ENCODE data around the gene G6PC1. TPM values are rescaled to one million over a fixed set of nuclear protein-coding genes. Genes with fewer than 3 reads are reported as not detected.
"Not testable (repeated sequence)": the region's sequence is repeated elsewhere in the genome, so short reads cannot be mapped to it uniquely, and the experiment has no call there.

The G6PC1 gene
- total RNA-seq, 1 experiment from 2014 or later, result 0.10 TPM

DNA sequence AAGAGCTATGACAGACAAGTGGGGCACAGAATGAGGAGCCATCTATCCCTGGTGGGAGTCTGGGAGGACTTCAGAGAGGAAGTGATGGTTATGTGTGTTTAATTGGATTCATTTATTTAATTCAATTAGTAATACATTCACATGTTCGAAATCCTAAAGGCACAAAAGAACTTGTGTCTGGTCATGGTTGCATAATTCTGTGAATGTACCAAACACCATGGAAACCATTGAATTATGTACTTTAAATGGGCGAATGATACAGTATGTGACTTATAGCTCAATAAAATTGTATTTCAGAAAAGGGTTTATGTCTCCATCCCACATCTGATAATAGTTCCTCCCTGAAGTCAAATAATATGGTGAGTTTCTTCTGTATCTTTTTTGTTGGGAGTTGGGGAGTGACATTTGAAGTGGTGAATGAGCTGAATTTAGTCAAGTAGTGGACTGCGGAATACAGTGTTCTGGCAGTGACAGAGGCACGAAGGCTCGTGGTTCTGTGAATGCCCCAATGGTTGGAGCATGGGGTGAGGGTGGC lies 19.8 kb upstream of the G6PC1 start:
- Histone ChIP-seq H3K36me3 (ENCODE audit: control insufficient read depth in 1 of 2, insufficient read depth in 2 of 2, low read length in 2 of 2) (no peaks in the 10 kb centered on the region), H3K4me3 (replicated peaks in 1 of 2; ENCODE audit: low read depth in 1 of 2, low read length in 2 of 2) (no peak overlapping the region), H2AFZ (ENCODE audit: low read depth, low read length, poor library complexity, severe bottlenecking) (no peak overlapping the region), H3K27ac (ENCODE audit: low read depth, low read length) (no peak overlapping the region), H3K9me3 (ENCODE audit: control insufficient read depth in 1 of 2, insufficient read depth in 1 of 2, low read depth in 1 of 2, low read length in 2 of 2) (no peaks in the 10 kb centered on the region), H3K4me1 (ENCODE audit: control insufficient read depth in 1 of 2, insufficient read depth in 2 of 2, low read length in 2 of 2) (no peaks in the 10 kb centered on the region; a peak in 1 of 4 replicates), H3K27me3 (ENCODE audit: insufficient read depth, low read length) (no peaks in the 10 kb centered on the region), H3K4me2 (ENCODE audit: low read length) (no peak overlapping the region), H4K20me1 (ENCODE audit: insufficient read depth) (no peaks in the 10 kb centered on the region), H3K9ac (ENCODE audit: low read length) (no peak overlapping the region), H3K79me2 (ENCODE audit: insufficient read depth, low read length) (no peaks in the 10 kb centered on the region), H3K9me2 (ENCODE audit: insufficient read depth) (no peaks in the 10 kb centered on the region)
- BruUV-seq (replicated peaks), result no TSS peak
- ChIA-PET CTCF (no interaction called here), POLR2A (no interaction called here), RAD21 (ENCODE audit: low non-redundant PET in 1 of 2, low total read pairs in 2 of 2, uncharacterized antibody in 2 of 2, unreplicated experiment in 2 of 2) (no interaction called here)
- DNase-seq (ENCODE audit: low read depth, low spot score), result no peak
- intact Hi-C loops (cut with micrococcal nuclease), result no loop called here
- no peak for TF ChIP-seq FOSL1 (IDR thresholded peaks at IDR 0.05; ENCODE audit: low read depth)
- TF ChIP-seq, protein P1, sequence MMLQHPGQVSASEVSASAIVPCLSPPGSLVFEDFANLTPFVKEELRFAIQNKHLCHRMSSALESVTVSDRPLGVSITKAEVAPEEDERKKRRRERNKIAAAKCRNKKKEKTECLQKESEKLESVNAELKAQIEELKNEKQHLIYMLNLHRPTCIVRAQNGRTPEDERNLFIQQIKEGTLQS (IDR thresholded peaks at IDR 0.05), result no peak
- no peak for ATAC-seq

DNA sequence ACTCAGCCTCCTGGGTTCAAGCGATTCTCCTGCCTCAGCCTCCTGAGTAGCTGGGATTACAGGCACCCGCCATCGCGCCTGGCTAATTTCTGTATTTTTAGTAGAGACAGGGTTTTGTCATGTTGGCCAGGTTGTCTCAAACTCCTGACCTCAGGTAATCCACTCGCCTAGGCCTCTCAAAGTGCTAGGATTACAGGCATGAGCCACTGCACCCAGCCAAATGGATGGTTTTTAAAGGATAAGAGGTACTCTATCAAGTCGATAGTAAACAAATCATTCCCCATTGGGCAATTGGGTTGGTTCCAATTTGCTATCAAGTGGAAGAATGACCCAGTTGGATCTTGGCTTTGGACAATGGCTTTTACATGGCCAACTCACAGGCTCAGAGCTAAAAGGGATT lies 18.9 kb upstream of the G6PC1 start:
- H3K4me1 ChIP-seq (ENCODE audit: control insufficient read depth in 1 of 2, insufficient read depth in 2 of 2, low read length in 2 of 2); H3K27ac ChIP-seq (ENCODE audit: low read depth, low read length); H3K79me2 ChIP-seq (ENCODE audit: insufficient read depth, low read length); H3K27me3 ChIP-seq (ENCODE audit: insufficient read depth, low read length); H3K36me3 ChIP-seq (ENCODE audit: control insufficient read depth in 1 of 2, insufficient read depth in 2 of 2, low read length in 2 of 2); H3K9me2 ChIP-seq (ENCODE audit: insufficient read depth); BruUV-seq (replicated peaks); H2AFZ ChIP-seq (ENCODE audit: low read depth, low read length, poor library complexity, severe bottlenecking); ATAC-seq; CTCF ChIA-PET; H3K4me2 ChIP-seq (ENCODE audit: low read length); RAD21 ChIA-PET (ENCODE audit: low non-redundant PET in 1 of 2, low total read pairs in 2 of 2, uncharacterized antibody in 2 of 2, unreplicated experiment in 2 of 2); H4K20me1 ChIP-seq (ENCODE audit: insufficient read depth); H3K4me3 ChIP-seq (replicated peaks in 1 of 2; ENCODE audit: low read depth in 1 of 2, low read length in 2 of 2); POLR2A ChIA-PET; DNase-seq (ENCODE audit: low read depth, low spot score); H3K9ac ChIP-seq (ENCODE audit: low read length); H3K9me3 ChIP-seq (ENCODE audit: control insufficient read depth in 1 of 2, insufficient read depth in 1 of 2, low read depth in 1 of 2, low read length in 2 of 2); intact Hi-C loops (cut with micrococcal nuclease): not testable (repeated sequence)

DNA sequence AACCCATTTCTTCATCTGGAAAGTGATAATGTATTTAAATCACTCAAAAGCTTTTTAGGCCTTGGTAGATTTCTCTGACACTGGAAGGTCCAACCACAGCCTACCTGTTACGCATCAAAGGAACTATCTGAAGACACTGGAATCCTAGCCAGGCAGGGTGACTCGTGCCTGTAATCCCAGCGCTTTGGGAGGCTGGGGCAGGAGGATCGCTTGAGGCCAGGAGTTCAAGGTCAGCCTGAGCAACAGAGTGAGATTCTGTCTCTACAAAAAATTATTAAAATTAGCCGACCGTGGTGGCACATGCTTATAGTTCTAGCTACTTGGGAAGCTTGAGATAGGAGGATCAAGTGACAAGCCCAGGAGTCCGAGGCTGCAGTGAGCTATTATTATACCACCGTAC lies 18.4 kb upstream of the G6PC1 start:
- no peak overlapping the region for H2AFZ ChIP-seq (ENCODE audit: low read depth, low read length, poor library complexity, severe bottlenecking)
- POLR2A ChIA-PET, result no interaction called here
- CTCF ChIA-PET, result no interaction called here

More for the DNA sequence above, 18.4 kb upstream of the G6PC1 start:
- H3K79me2 ChIP-seq (ENCODE audit: insufficient read depth, low read length), result no peaks in the 10 kb centered on the region
- H4K20me1 ChIP-seq (ENCODE audit: insufficient read depth), result no peaks in the 10 kb centered on the region
- TF ChIP-seq, protein P2, sequence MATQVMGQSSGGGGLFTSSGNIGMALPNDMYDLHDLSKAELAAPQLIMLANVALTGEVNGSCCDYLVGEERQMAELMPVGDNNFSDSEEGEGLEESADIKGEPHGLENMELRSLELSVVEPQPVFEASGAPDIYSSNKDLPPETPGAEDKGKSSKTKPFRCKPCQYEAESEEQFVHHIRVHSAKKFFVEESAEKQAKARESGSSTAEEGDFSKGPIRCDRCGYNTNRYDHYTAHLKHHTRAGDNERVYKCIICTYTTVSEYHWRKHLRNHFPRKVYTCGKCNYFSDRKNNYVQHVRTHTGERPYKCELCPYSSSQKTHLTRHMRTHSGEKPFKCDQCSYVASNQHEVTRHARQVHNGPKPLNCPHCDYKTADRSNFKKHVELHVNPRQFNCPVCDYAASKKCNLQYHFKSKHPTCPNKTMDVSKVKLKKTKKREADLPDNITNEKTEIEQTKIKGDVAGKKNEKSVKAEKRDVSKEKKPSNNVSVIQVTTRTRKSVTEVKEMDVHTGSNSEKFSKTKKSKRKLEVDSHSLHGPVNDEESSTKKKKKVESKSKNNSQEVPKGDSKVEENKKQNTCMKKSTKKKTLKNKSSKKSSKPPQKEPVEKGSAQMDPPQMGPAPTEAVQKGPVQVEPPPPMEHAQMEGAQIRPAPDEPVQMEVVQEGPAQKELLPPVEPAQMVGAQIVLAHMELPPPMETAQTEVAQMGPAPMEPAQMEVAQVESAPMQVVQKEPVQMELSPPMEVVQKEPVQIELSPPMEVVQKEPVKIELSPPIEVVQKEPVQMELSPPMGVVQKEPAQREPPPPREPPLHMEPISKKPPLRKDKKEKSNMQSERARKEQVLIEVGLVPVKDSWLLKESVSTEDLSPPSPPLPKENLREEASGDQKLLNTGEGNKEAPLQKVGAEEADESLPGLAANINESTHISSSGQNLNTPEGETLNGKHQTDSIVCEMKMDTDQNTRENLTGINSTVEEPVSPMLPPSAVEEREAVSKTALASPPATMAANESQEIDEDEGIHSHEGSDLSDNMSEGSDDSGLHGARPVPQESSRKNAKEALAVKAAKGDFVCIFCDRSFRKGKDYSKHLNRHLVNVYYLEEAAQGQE (IDR thresholded peaks at IDR 0.05; ENCODE audit: low read depth), result no peak
- TF ChIP-seq SRF (IDR thresholded peaks at IDR 0.05; ENCODE audit: low read depth) (no peak), POLR2AphosphoS5 (IDR thresholded peaks at IDR 0.05; ENCODE audit: low read depth, low read length) (no peak), SIN3A (IDR thresholded peaks at IDR 0.05; ENCODE audit: low read depth) (no peak), FOSL1 (IDR thresholded peaks at IDR 0.05; ENCODE audit: low read depth) (no peak), POLR2A (IDR thresholded peaks at IDR 0.05; ENCODE audit: borderline replicate concordance, extremely low read depth, insufficient read depth, insufficient read length) (no peak), EZH2phosphoT487 (IDR thresholded peaks at IDR 0.05; ENCODE audit: borderline replicate concordance) (no peak)
- TF ChIP-seq, protein P1 (IDR thresholded peaks at IDR 0.05), result no peak
- H3K9me2 ChIP-seq (ENCODE audit: insufficient read depth), result no peaks in the 10 kb centered on the region
- no peaks in the 10 kb centered on the region for H3K27me3 ChIP-seq (ENCODE audit: insufficient read depth, low read length)
- intact Hi-C loops (cut with micrococcal nuclease), result no loop called here
- DNase-seq (ENCODE audit: low read depth, low spot score) (no peak), ATAC-seq (no peak)
- H3K36me3 ChIP-seq (ENCODE audit: control insufficient read depth in 1 of 2, insufficient read depth in 2 of 2, low read length in 2 of 2), result no peaks in the 10 kb centered on the region
- no peaks in the 10 kb centered on the region for H3K9me3 ChIP-seq (ENCODE audit: control insufficient read depth in 1 of 2, insufficient read depth in 1 of 2, low read depth in 1 of 2, low read length in 2 of 2)
- RAD21 ChIA-PET (ENCODE audit: low non-redundant PET in 1 of 2, low total read pairs in 2 of 2, uncharacterized antibody in 2 of 2, unreplicated experiment in 2 of 2), result no interaction called here
- no peak overlapping the region for H3K4me2 ChIP-seq (ENCODE audit: low read length)
- no peaks in the 10 kb centered on the region; a peak in 1 of 4 replicates for H3K4me1 ChIP-seq (ENCODE audit: control insufficient read depth in 1 of 2, insufficient read depth in 2 of 2, low read length in 2 of 2)
- no peak overlapping the region for H3K27ac ChIP-seq (ENCODE audit: low read depth, low read length)
- no peak overlapping the region for H3K9ac ChIP-seq (ENCODE audit: low read length)
- no peak overlapping the region for H3K4me3 ChIP-seq (replicated peaks in 1 of 2; ENCODE audit: low read depth in 1 of 2, low read length in 2 of 2)
- BruUV-seq (replicated peaks), result no TSS peak
